PFSK-1 (cell line): ENCODE data around the gene AXIN2.

Experiments used
- FOXP2 ChIP-seq: optimal IDR thresholded peaks from 2 replicates; pipeline ENCODE3; 2011; ENCODE audit warnings: borderline replicate concordance, control low read depth, inconsistent platforms; ENCODE audit not compliant: insufficient read depth; ENCODE audit errors: extremely low read length, extremely low read depth
- POLR2AphosphoS5 ChIP-seq: IDR thresholded peaks from 2 replicates; pipeline ENCODE4 v1.6.1; 2012; ENCODE audit warnings: low read depth, mild to moderate bottlenecking, control low read depth, low read length, moderate library complexity
- REST ChIP-seq, 2 experiments: IDR thresholded peaks; 2 replicates each; pipeline versions ENCODE4 v1.6.1 to v1.8.0; 2011 to 2012; ENCODE audit warnings: low read depth in 2 of 2, low read length in 2 of 2, control low read depth in 1 of 2, inconsistent platforms in 1 of 2, mild to moderate bottlenecking in 1 of 2, moderate library complexity in 1 of 2; ENCODE audit not compliant: insufficient read depth in 1 of 2
- SIN3A ChIP-seq: IDR thresholded peaks from 2 replicates; pipeline ENCODE4 v1.6.1; 2012; ENCODE audit warnings: mild to moderate bottlenecking, low read length, moderate library complexity, borderline replicate concordance; ENCODE audit not compliant: insufficient read depth
- TAF1 ChIP-seq: IDR thresholded peaks from 2 replicates; pipeline ENCODE4 v1.6.1; 2012; ENCODE audit warnings: low read length, control low read depth, borderline replicate concordance; ENCODE audit not compliant: insufficient read depth

Gene AXIN2

GRCh38 chr17:65554553-65555223 lies 6.8 kb downstream of the AXIN2 start:
- no peak for TF ChIP-seq FOXP2
- TF ChIP-seq REST (IDR thresholded peaks at IDR 0.05; ENCODE audit: insufficient read depth in 1 of 2, low read depth in 2 of 2, low read length in 2 of 2), result no peak
- no peak for TF ChIP-seq SIN3A
- no peak for TF ChIP-seq POLR2AphosphoS5
- TF ChIP-seq TAF1, result no peak

- no peak for TF ChIP-seq POLR2AphosphoS5
- no peak for TF ChIP-seq SIN3A
- no peak for TF ChIP-seq REST (IDR thresholded peaks at IDR 0.05; ENCODE audit: insufficient read depth in 1 of 2, low read depth in 2 of 2, low read length in 2 of 2)
- TF ChIP-seq TAF1, result no peak
- no peak for TF ChIP-seq FOXP2
Observed at GRCh38 chr17:65553646-65554552, 7.5 kb downstream of the AXIN2 start.

GRCh38 chr17:65553009-65553645 lies 8.3 kb downstream of the AXIN2 start:
- TF ChIP-seq SIN3A (no peak), REST (IDR thresholded peaks at IDR 0.05; ENCODE audit: insufficient read depth in 1 of 2, low read depth in 2 of 2, low read length in 2 of 2) (no peak), POLR2AphosphoS5 (no peak), TAF1 (no peak), FOXP2 (no peak)

GRCh38 chr17:65552214-65552613 lies 9.2 kb downstream of the AXIN2 start:
- TF ChIP-seq SIN3A, result no peak
- TF ChIP-seq TAF1, result no peak
- no peak for TF ChIP-seq FOXP2
- no peak for TF ChIP-seq POLR2AphosphoS5
- no peak for TF ChIP-seq REST (IDR thresholded peaks at IDR 0.05; ENCODE audit: insufficient read depth in 1 of 2, low read depth in 2 of 2, low read length in 2 of 2)
